Measurements from ENCODE around the gene LRRC9. TPM values are rescaled to one million over a fixed set of nuclear protein-coding genes. Genes with fewer than 3 reads are reported as not detected.

Gene LRRC9
- polyA plus RNA-seq, 3 donors = not detected

DNA sequence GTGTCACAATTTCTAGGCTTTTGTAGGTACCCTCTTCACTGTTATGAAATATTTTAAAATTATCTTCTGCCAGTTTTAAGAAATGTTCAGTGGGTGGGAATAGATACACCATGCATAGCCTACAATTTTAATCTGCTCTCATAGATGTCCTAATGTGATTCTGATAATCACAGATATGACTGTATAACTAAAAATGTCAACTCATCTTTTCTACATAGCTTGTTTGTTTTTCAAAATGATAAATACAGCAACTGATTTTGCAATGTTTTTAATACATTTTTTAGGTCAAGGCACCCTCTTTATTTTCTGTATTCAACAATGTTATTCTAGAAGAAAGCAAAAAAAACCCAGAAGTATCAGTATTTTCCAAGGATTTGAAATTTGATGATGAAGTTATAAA, 61.6 kb downstream of the LRRC9 start:
- Mint-ChIP-seq H3K27me3 (ENCODE audit: low read depth in 3 of 3) (peaks cover 0 to 3% (median 1%) of the 10 kb centered on the region in 3 donors), H3K4me3 (no peak overlapping the region), H3K9me3 (no peaks in the 10 kb centered on the region), H3K27ac (no peak overlapping the region), H3K4me1 (no peaks in the 10 kb centered on the region), H3K36me3 (no peaks in the 10 kb centered on the region)
- Histone ChIP-seq H3K4me3 (replicated peaks in 1 of 3; ENCODE audit: low read depth in 2 of 3, low read length in 3 of 3) (no peak overlapping the region), H3K36me3 (replicated peaks in 1 of 2; ENCODE audit: control insufficient read depth in 1 of 2, insufficient read depth in 2 of 2, low read length in 2 of 2) (no peaks in the 10 kb centered on the region), H3K9me3 (replicated peaks in 1 of 2; ENCODE audit: control insufficient read depth in 1 of 2, insufficient read depth in 1 of 2, low read length in 2 of 2) (no peaks in the 10 kb centered on the region), H3K4me2 (replicated peaks; ENCODE audit: extremely low read depth, low read length, poor library complexity, severe bottlenecking) (no peak overlapping the region), H3K4me1 (ENCODE audit: control insufficient read depth in 1 of 2, insufficient read depth in 2 of 2, low read length in 2 of 2) (no peaks in the 10 kb centered on the region), H3K27ac (ENCODE audit: low read depth in 1 of 2, low read length in 2 of 2) (no peak overlapping the region), H3K9ac (ENCODE audit: insufficient read depth, low read length, poor library complexity, severe bottlenecking) (no peak overlapping the region), H2AFZ (ENCODE audit: insufficient read depth, low read depth, low read length, poor library complexity, severe bottlenecking) (no peak overlapping the region), H4K20me1 (ENCODE audit: insufficient read depth, low read length) (no peaks in the 10 kb centered on the region), H3K27me3 (ENCODE audit: control insufficient read depth in 2 of 2, insufficient read depth in 2 of 2, low read length in 2 of 2) (no peaks in the 10 kb centered on the region), H3K79me2 (ENCODE audit: insufficient read depth, low read length) (no peaks in the 10 kb centered on the region)
- intact Hi-C loops (cut with micrococcal nuclease) = no loop called here
- TF ChIP-seq, protein P1, sequence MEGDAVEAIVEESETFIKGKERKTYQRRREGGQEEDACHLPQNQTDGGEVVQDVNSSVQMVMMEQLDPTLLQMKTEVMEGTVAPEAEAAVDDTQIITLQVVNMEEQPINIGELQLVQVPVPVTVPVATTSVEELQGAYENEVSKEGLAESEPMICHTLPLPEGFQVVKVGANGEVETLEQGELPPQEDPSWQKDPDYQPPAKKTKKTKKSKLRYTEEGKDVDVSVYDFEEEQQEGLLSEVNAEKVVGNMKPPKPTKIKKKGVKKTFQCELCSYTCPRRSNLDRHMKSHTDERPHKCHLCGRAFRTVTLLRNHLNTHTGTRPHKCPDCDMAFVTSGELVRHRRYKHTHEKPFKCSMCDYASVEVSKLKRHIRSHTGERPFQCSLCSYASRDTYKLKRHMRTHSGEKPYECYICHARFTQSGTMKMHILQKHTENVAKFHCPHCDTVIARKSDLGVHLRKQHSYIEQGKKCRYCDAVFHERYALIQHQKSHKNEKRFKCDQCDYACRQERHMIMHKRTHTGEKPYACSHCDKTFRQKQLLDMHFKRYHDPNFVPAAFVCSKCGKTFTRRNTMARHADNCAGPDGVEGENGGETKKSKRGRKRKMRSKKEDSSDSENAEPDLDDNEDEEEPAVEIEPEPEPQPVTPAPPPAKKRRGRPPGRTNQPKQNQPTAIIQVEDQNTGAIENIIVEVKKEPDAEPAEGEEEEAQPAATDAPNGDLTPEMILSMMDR (IDR thresholded peaks at IDR 0.05) = no peak
- no peak for DNase-seq

DNA sequence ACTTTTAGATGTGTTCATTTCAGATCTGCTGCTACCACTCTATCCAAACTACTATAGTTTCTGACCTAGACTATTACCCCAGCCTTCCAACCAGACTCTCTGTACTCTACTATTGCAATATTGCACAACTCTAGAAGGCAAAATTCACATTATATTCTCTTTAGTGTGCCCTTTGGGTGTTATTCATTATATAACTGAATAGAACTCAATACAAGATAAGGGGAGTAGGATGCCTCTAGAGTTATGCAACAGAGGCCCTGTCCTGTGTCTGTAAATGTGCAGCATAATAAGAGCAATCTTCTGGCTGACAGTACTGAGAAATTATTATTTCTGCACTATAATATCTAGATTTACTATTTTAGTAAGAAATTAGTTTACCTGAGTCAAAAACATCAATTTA, 63.1 kb downstream of the LRRC9 start:
- no peak overlapping the region for H2AFZ ChIP-seq (ENCODE audit: insufficient read depth, low read depth, low read length, poor library complexity, severe bottlenecking)
- no peaks in the 10 kb centered on the region for H3K27me3 ChIP-seq (ENCODE audit: control insufficient read depth in 2 of 2, insufficient read depth in 2 of 2, low read length in 2 of 2)
- Mint-ChIP-seq H3K27ac (no peak overlapping the region), H3K27me3 (ENCODE audit: low read depth in 3 of 3) (peaks cover 0 to 3% (median 1%) of the 10 kb centered on the region in 3 donors), H3K4me3 (no peak overlapping the region), H3K4me1 (no peaks in the 10 kb centered on the region), H3K9me3 (no peaks in the 10 kb centered on the region), H3K36me3 (no peaks in the 10 kb centered on the region)
- no peaks in the 10 kb centered on the region for H3K36me3 ChIP-seq (replicated peaks in 1 of 2; ENCODE audit: control insufficient read depth in 1 of 2, insufficient read depth in 2 of 2, low read length in 2 of 2)
- no peak for DNase-seq
- no peaks in the 10 kb centered on the region for H3K4me1 ChIP-seq (ENCODE audit: control insufficient read depth in 1 of 2, insufficient read depth in 2 of 2, low read length in 2 of 2)
- no peaks in the 10 kb centered on the region for H3K79me2 ChIP-seq (ENCODE audit: insufficient read depth, low read length)
- TF ChIP-seq, protein P1 (IDR thresholded peaks at IDR 0.05) = no peak
- H3K9me3 ChIP-seq (replicated peaks in 1 of 2; ENCODE audit: control insufficient read depth in 1 of 2, insufficient read depth in 1 of 2, low read length in 2 of 2) = no peaks in the 10 kb centered on the region
- H3K9ac ChIP-seq (ENCODE audit: insufficient read depth, low read length, poor library complexity, severe bottlenecking) = no peak overlapping the region
- intact Hi-C loops (cut with micrococcal nuclease) = no loop called here
- H4K20me1 ChIP-seq (ENCODE audit: insufficient read depth, low read length) = no peaks in the 10 kb centered on the region
- no peak overlapping the region for H3K4me2 ChIP-seq (replicated peaks; ENCODE audit: extremely low read depth, low read length, poor library complexity, severe bottlenecking)
- no peak overlapping the region for H3K27ac ChIP-seq (ENCODE audit: low read depth in 1 of 2, low read length in 2 of 2)
- no peak overlapping the region for H3K4me3 ChIP-seq (replicated peaks in 1 of 3; ENCODE audit: low read depth in 2 of 3, low read length in 3 of 3)

Measured in CD14-positive monocyte (primary cell).